ENCODE results near the gene AP1M1.
A peak's percentile ranks its signal among the peaks of the same experiment; 100 is the strongest.
"Not testable (repeated sequence)": the region's sequence is repeated elsewhere in the genome, so short reads cannot be mapped to it uniquely, and the experiment has no call there.

AP1M1 gene

GRCh38 chr19:16265205-16265604 is 67.5 kb downstream of the AP1M1 start:
- DNase-seq, result no peak

- DNase-seq, result no peak
Measured at GRCh38 chr19:16265890-16266585, 68.3 kb downstream of the AP1M1 start.

- no peak for DNase-seq
Measured at GRCh38 chr19:16266586-16266942, 68.9 kb downstream of the AP1M1 start.

GRCh38 chr19:16268676-16269319 is 71.1 kb downstream of the AP1M1 start:
- no peak for DNase-seq

- no peak for DNase-seq
Measured at GRCh38 chr19:16272945-16273344, 75.2 kb downstream of the AP1M1 start.

GRCh38 chr19:16274447-16274846 is 76.7 kb downstream of the AP1M1 start:
- DNase-seq, result no peak

GRCh38 chr19:16280306-16280705 is 82.6 kb downstream of the AP1M1 start:
- no peak for DNase-seq

- no peak for DNase-seq
Measured at GRCh38 chr19:16281743-16282142, 84.0 kb downstream of the AP1M1 start.

- DNase-seq, result peak; percentile 39
Measured at GRCh38 chr19:16283210-16284061, 85.7 kb downstream of the AP1M1 start.

- DNase-seq, result no peak
Measured at GRCh38 chr19:16284505-16284904, 86.8 kb downstream of the AP1M1 start.

- not testable (repeated sequence) for DNase-seq
Measured at GRCh38 chr19:16285079-16285478, 87.4 kb downstream of the AP1M1 start.

- no peak for DNase-seq
Measured at GRCh38 chr19:16285769-16286498, 88.2 kb downstream of the AP1M1 start.

- DNase-seq, result peak; percentile 39
Measured at GRCh38 chr19:16288544-16288943, 90.8 kb downstream of the AP1M1 start.

- no peak for DNase-seq
Measured at GRCh38 chr19:16289594-16289993, 91.9 kb downstream of the AP1M1 start.

GRCh38 chr19:16290692-16291091 is 93.0 kb downstream of the AP1M1 start:
- DNase-seq, result no peak

- peak; percentile 89 for DNase-seq
Measured at GRCh38 chr19:16293118-16294091, 95.7 kb downstream of the AP1M1 start.

- no peak for DNase-seq
Measured at GRCh38 chr19:16295057-16295456, 97.3 kb downstream of the AP1M1 start.
